Subcutaneous abdominal adipose tissue (tissue), 5 donors: ENCODE results near the gene ME3.

Experiments
- H3K27ac ChIP-seq: one replicate; pipeline ENCODE4 v1.7.0; 2013; ENCODE audit warnings: low read depth, mild to moderate bottlenecking, inconsistent platforms, low read length, moderate library complexity
- H3K27me3 ChIP-seq, 5 donors: one replicate each; pipeline ENCODE4 v1.7.0; 2013; ENCODE audit warnings: low read length in 5 of 5, inconsistent platforms in 1 of 5; ENCODE audit not compliant: control insufficient read depth in 5 of 5, insufficient read depth in 4 of 5
- H3K36me3 ChIP-seq, 5 donors: one replicate each; pipeline ENCODE4 v1.7.0; 2013; ENCODE audit warnings: low read length in 5 of 5; ENCODE audit not compliant: control insufficient read depth in 5 of 5, insufficient read depth in 5 of 5
- H3K4me1 ChIP-seq, 5 donors: one replicate each; pipeline ENCODE4 v1.7.0; 2013; ENCODE audit warnings: low read length in 5 of 5, mild to moderate bottlenecking in 3 of 5, moderate library complexity in 1 of 5; ENCODE audit not compliant: control insufficient read depth in 5 of 5, insufficient read depth in 5 of 5
- H3K4me3 ChIP-seq, 5 donors: one replicate each; pipeline ENCODE4 v1.7.0; 2013; ENCODE audit warnings: low read length in 5 of 5, low read depth in 1 of 5
- H3K9ac ChIP-seq, 5 donors: one replicate each; pipeline ENCODE4 v1.7.0; 2013; ENCODE audit warnings: low read length in 5 of 5, mild to moderate bottlenecking in 4 of 5, moderate library complexity in 3 of 5
- H3K9me3 ChIP-seq, 5 donors: one replicate each; pipeline ENCODE4 v1.7.0; 2013; ENCODE audit warnings: low read length in 5 of 5; ENCODE audit not compliant: control insufficient read depth in 5 of 5
- donor health status: healthy.
- donor health status: healthy.
- donor health status: healthy.
- donor health status: healthy.
- donor health status: healthy.

ME3 gene

GRCh38 chr11:86610559-86611341, 61.7 kb downstream of the ME3 start:
- H3K27ac ChIP-seq, result no peak overlapping the region
- H3K9me3 ChIP-seq, result no peaks in the 10 kb centered on the region
- H3K9ac ChIP-seq, result no peak overlapping the region
- H3K4me1 ChIP-seq, result peaks cover 0 to 19% (median 12%) of the 10 kb centered on the region in 5 donors
- no peaks in the 10 kb centered on the region for H3K36me3 ChIP-seq
- H3K4me3 ChIP-seq, result no peak overlapping the region
- no peaks in the 10 kb centered on the region for H3K27me3 ChIP-seq

- no peaks in the 10 kb centered on the region for H3K27me3 ChIP-seq
- no peaks in the 10 kb centered on the region for H3K36me3 ChIP-seq
- H3K27ac ChIP-seq, result no peak overlapping the region
- H3K9ac ChIP-seq, result no peak overlapping the region
- H3K9me3 ChIP-seq, result no peaks in the 10 kb centered on the region
- peak overlapping the region in 3 of 5 donors; percentile 6 to 44 (median 35) for H3K4me3 ChIP-seq
- peaks cover 0 to 12% (median 11%) of the 10 kb centered on the region in 5 donors for H3K4me1 ChIP-seq
Observed at GRCh38 chr11:86608251-86608799, 64.1 kb downstream of the ME3 start.

- Histone ChIP-seq H3K9me3 (no peaks in the 10 kb centered on the region), H3K9ac (no peak overlapping the region), H3K27me3 (no peaks in the 10 kb centered on the region), H3K27ac (peak overlapping the region; percentile 18), H3K4me3 (no peak overlapping the region), H3K36me3 (no peaks in the 10 kb centered on the region), H3K4me1 (peaks cover 0 to 12% (median 11%) of the 10 kb centered on the region in 5 donors)
Observed at GRCh38 chr11:86606836-86607481, 65.5 kb downstream of the ME3 start.

GRCh38 chr11:86606270-86606835, 66.1 kb downstream of the ME3 start:
- Histone ChIP-seq H3K9ac (no peak overlapping the region), H3K27me3 (no peaks in the 10 kb centered on the region), H3K27ac (peak overlapping the region; percentile 18), H3K9me3 (no peaks in the 10 kb centered on the region), H3K4me3 (no peak overlapping the region), H3K4me1 (peaks cover 0 to 12% (median 11%) of the 10 kb centered on the region in 5 donors), H3K36me3 (no peaks in the 10 kb centered on the region)

- peaks cover 3 to 23% (median 17%) of the 10 kb centered on the region in 5 donors for H3K4me1 ChIP-seq
- peak overlapping the region in 1 of 5 donors; percentile 6 for H3K9ac ChIP-seq
- no peaks in the 10 kb centered on the region for H3K27me3 ChIP-seq
- H3K27ac ChIP-seq, result no peak overlapping the region
- no peak overlapping the region for H3K4me3 ChIP-seq
- H3K9me3 ChIP-seq, result no peaks in the 10 kb centered on the region
- H3K36me3 ChIP-seq, result no peaks in the 10 kb centered on the region
Observed at GRCh38 chr11:86596861-86597586, 75.4 kb downstream of the ME3 start.

GRCh38 chr11:86595955-86596354, 76.5 kb downstream of the ME3 start:
- no peaks in the 10 kb centered on the region for H3K36me3 ChIP-seq
- H3K27ac ChIP-seq, result no peak overlapping the region
- H3K9ac ChIP-seq, result no peak overlapping the region
- peaks cover 7 to 23% (median 17%) of the 10 kb centered on the region in 5 donors for H3K4me1 ChIP-seq
- H3K27me3 ChIP-seq, result no peaks in the 10 kb centered on the region
- H3K9me3 ChIP-seq, result no peaks in the 10 kb centered on the region
- H3K4me3 ChIP-seq, result no peak overlapping the region

GRCh38 chr11:86595451-86595850, 77.0 kb downstream of the ME3 start:
- Histone ChIP-seq H3K9me3 (no peaks in the 10 kb centered on the region), H3K9ac (no peak overlapping the region), H3K27me3 (no peaks in the 10 kb centered on the region), H3K4me1 (peaks cover 7 to 23% (median 17%) of the 10 kb centered on the region in 5 donors), H3K4me3 (no peak overlapping the region), H3K27ac (no peak overlapping the region), H3K36me3 (no peaks in the 10 kb centered on the region)

- Histone ChIP-seq H3K4me1 (peaks cover 7 to 23% (median 17%) of the 10 kb centered on the region in 5 donors), H3K9ac (no peak overlapping the region), H3K27me3 (no peaks in the 10 kb centered on the region), H3K4me3 (no peak overlapping the region), H3K36me3 (no peaks in the 10 kb centered on the region), H3K9me3 (no peaks in the 10 kb centered on the region), H3K27ac (no peak overlapping the region)
Observed at GRCh38 chr11:86594746-86595145, 77.7 kb downstream of the ME3 start.

- H3K9ac ChIP-seq, result no peak overlapping the region
- no peaks in the 10 kb centered on the region for H3K9me3 ChIP-seq
- H3K4me3 ChIP-seq, result no peak overlapping the region
- no peaks in the 10 kb centered on the region for H3K27me3 ChIP-seq
- H3K4me1 ChIP-seq, result peaks cover 8 to 26% (median 17%) of the 10 kb centered on the region in 5 donors
- H3K27ac ChIP-seq, result no peak overlapping the region
- no peaks in the 10 kb centered on the region for H3K36me3 ChIP-seq
Observed at GRCh38 chr11:86593833-86594232, 78.6 kb downstream of the ME3 start.
